Fibroblast of skin of left quadriceps (primary cell): ENCODE results near the gene MYO5A.
"Not testable (repeated sequence)": the region's sequence is repeated elsewhere in the genome, so short reads cannot be mapped to it uniquely, and the experiment has no call there.

Experiments used
- DNase-seq, 2 experiments: peaks; one replicate each; pipeline ENCODE4 v3.0.0-alpha.2; 2013; ENCODE audit warnings: low read depth in 2 of 2

Gene MYO5A

DNA sequence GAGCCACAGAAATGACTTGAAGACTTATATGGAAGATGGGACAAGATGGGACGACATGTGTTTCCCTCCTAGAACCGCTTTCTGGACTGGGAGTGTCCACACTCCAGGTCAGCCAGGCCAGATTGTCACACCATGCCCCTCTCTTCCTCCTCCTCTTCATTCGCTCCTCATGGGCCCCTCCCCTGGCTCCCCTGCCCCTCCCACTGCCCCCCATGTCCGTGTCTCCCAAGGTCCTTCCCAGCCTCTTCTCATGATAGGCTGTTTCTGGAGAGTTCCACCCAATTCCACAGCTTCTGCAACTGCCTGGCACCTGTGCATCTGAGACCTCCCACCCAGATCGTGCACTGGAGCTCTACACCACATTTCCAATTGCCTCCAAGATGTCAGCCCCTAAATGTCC is 239.7 kb downstream of the MYO5A start:
- DNase-seq, result no peak

DNA sequence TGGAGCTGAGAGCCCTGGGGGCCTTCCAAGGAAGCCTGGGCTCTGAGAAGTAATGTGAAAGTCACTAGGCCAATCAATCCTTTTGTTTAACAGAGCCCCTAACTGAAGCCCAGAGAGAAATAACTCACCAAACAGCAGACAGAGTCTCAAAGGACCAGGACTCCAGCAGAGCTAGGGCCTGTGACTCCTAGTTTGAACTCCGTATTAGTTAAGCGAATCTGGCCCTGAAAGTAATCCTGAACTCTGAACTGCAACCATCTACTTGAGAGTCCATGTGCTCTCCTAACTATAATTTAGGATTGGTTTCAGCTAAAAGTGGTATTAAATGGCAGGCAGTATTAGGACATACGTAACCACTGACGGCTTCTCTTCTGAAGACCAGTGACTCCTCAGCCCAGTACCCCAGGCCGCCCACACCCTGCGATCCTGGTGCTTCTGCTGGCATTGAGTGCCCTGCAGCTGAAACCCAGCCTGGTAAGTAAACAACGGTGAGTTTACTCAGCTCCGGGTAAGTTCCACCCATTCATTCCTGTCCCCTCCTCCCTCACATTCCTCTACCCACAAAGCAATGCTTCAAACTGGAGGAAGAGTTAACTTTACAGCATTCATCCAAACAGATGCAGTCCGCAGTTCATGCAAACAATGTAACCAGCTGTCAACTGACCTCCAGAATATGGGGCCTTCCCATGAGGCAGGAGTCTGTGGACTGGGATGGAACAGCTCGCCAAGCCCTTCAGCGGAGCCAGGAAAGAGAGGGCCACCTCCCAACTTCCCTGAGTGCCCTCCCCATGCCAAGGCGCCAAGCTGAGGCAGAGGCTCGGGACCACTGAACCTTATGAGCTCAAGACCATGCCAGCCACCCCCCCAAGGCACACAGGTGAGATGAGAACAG is 240.4 kb downstream of the MYO5A start:
- DNase-seq, result no peak

DNA sequence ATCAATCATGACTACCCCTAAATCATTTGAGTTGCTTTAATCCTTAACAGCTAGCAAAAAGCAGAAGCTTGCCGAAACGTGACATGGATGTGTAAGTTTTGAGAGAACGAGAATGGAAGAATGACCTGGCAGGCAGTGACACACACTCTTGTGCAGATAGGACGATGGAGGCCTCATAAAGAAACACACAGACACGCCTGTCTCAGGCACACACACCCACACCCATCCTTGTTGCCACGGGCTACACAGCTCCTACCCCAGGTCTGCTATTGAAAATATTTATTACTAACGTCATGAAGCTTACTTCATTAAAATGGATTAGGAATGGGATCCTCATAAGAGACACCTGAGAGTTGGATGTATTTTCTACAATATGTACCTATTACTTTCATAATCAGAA is 241.6 kb downstream of the MYO5A start:
- no peak for DNase-seq

DNA sequence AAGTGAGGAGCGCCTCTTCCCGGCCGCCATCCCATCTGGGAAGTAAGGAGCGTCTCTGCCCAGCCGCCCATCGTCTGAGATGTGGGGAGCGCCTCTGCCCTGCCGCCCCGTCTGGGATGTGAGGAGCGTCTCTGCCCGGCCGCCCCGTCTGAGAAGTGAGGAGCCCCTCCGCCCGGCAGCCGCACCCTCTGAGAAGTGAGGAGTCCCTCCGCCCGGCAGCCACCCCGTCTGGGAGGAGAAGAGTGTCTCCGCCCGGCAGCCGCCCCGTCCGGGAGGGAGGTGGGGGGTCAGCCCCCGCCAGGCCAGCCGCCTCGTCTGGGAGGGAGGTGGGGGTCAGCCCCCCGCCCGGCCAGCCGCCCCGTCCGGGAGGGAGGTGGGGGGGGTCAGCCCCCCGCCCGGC is 242.7 kb downstream of the MYO5A start:
- DNase-seq, result not testable (repeated sequence)

DNA sequence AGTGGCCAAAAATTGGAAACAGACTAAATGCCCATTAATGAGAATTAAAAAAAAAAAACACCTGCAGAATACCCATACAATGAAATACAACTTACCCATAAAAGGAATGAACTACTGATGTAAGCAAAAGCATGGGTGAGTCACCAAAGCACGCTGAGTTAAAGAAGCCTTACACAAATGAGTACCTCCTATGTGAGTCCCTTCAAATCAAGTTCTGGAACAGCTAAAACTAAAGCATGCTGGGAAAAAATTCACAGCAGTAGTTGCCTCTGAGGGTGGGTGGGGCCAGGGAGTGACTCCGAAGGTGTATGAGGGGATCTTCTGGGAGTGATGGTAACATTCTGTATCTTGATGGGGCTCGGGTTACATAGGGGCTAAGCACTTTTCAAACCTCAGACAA is 244.5 kb downstream of the MYO5A start:
- no peak for DNase-seq

DNA sequence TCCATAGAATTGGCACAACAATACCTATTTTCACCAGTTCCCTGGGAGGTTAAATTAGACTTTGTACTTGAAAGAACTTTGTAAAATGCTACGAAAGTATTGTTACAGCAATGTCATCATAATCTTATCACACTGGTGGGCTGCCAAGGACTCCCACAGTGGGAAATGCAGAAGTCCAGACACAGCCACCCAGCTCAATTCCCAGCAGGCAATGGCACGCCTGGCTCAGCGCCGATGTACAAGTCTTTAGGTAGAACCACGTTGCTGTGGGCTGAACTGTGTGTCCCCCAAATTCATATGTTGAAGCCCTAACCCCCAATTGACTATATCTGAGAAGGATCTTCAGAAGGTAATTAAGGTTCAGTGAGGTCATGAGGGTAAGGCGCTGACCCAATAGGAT is 245.4 kb downstream of the MYO5A start:
- no peak for DNase-seq

DNA sequence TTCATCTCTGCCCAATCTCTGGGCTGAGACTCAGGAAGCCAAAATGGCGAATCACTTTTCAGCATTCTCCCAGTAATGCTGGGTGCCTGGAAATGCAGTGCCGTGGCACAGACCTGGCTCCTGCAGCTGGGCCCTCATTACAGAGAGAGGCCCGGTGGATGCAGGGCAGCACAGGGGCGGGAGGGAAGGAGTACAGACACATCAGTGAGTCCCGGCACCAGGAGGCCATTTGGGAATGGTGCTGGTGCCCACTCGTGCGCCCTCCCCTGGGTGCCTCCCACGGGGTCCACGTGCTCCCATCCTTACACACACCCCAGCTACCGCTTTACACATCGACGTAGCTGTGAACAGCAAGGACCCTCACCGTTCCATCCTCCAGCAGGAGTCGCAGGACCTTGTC is 246.3 kb downstream of the MYO5A start:
- DNase-seq, result no peak

DNA sequence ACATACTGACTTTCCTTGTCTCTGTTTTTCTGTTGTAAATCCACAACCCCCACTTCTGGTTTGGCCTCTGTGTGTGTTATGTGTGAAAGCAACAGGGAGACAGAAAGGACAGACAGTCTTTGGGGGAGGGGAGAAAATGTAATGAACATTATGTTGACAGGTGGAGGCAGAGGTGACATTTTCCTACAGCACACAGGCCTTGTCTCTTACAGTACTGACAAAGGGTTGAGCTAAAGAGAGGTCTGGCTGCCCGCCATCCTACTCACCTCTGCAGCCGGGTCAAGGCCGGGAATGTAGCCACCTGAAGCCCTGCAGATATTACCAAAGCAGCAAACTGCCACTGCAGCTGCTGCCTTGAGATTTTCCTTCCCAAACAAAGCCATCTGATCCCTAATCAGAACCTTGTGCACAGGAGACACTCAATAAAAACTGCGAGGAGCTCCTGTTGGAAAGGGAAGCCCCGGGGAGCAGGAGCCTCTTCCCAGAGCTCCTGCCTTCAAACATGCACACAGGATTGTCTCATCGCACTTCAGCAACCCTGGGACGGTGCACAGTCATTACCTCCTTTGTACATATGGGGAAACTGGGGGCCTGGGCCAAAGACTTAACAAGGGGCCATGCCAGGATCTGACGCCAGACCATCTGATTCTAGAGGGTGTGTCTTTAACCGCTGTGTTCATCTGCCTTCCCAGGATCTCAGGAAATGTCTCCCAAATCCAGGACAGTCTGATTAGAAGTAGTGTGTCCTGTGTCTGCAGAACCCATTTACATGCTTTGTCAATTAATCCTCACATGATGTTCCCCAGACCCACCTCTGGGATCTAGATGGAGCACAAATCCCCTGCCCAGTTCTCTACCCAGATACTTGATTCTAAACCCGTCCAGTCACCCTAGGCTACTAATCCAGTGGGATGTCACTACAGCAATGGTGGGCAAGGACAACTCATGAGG is 247.3 kb downstream of the MYO5A start:
- no peak for DNase-seq

DNA sequence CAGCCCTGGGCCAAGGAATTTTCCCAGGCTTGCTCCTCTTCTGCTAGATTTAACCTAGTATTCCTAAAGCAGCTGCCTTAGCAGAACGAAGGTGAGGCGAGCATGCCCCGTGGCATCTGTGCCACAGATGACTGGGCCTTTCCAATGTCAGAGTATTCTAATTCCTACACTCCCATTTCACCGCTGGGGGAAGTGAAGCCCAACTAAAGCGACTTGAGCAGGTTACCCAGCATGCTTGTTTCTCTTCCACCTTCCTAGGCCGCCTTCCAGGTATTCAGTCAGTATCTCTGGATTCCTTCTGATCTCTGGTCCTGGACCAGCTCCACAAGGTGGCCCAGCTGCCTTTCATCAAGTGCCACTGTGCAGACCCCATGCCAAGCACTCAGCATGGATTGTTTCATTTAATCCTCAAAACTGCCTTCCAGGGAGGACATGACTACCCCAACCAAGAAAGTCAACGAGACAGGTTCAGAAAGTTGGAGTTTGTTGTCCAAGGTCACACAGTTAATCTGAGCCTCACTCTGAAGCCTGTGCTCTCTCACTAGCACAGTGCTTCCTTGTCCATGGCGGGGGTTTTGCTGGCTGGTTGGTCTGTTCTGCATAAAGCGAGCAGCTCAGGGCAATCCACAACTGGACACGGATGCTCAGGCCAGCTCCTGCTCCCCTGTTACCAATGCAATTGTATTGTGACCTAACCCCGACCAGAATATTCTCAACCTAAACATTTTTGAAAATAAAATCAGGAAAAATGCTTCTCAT is 248.2 kb downstream of the MYO5A start:
- no peak for DNase-seq

DNA sequence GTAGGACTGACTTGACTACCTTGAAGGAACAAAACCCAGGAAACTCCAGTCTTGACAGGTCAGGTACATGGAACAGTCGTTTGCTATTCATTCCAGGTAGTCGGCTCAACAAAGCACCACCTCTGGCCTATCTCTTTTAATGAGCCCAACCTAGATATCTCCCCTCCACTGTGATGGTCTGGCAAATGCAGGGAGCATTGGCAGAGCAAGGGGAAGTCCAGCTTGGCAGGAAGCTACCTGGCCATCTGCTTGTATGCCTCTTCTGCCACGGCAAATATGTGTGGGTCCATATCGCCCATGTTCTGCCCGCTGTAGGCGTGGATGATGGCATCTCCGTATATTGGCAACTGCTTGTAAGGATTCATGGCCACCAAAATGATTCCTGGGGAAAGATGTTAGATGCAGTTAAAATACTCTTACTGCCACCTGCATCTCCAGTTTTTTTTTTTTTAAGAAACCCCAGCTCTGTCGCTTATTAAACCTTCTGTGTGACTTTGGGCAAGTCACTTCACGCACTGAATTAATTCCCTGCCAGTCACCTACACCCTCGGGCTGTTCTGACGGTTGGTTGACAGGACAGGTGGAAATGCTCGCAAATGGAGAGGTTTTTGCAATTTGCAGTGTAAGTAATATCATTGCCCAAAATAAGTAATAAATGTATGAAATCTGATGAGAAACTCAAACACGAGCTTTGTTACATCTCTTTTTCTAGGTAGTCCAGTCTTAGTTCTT is 249.9 kb downstream of the MYO5A start:
- DNase-seq, result no peak

DNA sequence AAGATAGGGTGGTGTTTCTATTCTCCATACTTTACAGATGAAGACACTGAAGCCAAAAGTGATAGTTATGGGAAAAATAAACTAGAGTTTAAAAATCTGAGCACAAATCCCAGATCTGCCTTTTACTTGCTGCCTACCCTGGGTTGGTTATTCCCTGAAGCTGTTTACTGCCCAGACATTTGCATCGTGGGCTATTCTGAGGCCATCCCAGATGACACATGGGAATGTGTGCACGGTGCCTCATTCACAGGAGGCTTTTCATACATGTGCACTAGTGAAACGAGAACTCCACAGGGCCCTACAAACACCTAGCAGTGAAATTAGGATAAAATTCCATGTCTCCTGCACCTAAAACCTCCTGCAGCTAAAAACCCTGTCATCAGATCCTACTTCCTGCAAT is 250.5 kb downstream of the MYO5A start:
- no peak for DNase-seq

DNA sequence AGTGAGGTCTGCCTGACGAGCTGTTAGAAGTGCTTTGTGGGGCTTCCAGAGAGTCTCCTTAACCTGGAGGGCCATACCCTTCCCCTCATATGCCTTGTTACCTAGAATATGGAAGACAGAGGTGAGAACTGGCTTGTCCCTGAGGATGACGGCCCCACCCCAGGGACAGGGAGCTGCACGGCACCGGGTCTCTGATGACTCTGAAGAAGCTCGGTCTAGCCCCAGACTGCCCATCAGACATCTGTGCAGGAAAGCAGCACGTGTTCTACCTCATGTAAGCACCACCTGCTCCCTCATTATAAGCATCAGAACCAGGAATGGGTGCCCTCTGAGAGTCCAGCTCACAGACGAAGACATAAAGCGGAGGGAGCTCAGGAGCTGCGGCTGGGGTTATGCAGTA is 251.1 kb downstream of the MYO5A start:
- DNase-seq, result no peak

DNA sequence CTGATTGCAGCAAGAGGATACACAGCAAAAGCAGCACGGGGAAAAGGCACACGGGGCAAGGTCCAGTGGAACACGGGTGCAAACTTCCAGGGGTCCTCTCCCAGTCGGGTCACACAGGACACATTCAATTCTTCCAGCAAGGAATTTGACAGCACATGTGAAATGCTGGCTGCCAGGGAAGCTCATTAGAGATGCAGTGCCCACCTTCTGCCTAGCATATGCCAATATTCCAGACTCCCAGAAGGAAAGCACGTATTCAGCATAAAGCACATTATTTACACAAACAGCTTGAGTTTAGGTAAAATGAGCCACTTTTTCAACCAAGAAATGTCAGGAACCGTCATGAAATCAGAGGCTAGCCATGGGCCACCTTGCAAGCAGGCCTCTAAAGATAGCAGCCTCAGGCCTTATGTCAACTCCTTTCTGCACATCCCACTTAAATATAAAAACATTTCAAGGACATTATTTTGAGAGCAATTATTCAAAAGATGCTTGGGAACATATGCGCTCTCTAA is 252.4 kb downstream of the MYO5A start:
- DNase-seq, result no peak

DNA sequence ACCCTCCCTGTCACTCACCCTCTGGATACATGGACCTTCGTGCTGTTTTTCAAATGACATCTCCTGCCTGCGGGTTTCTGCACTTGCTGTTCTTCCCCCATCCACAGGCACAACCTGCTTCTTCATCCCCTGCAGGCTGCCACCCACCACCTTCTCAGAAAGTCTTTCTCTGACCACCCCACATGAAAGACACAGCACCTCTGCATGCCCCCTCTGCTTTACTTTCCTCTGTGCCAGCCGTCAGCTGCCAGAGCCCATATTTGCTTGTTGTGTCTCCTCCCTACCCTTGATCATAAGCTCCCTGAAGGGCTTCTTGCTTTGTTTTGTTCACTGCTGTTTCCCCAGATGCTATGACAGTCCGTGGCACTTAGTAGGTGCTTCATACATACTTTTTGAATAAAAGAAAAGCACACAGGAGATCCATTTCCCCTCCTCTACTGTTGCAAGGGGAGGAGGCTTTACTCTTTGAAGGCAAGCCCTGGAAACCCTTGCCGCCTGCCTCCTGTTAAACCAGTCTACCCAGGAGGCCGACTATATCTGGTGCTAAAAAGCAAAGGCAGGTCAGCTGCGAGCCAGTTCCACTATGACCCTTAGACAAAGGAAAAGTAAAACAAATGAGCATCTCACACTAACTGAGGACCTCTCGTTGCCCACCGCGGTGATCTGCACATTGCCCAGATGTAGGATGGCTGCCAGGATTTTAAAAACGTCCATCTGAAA is 265.0 kb downstream of the MYO5A start:
- no peak for DNase-seq

DNA sequence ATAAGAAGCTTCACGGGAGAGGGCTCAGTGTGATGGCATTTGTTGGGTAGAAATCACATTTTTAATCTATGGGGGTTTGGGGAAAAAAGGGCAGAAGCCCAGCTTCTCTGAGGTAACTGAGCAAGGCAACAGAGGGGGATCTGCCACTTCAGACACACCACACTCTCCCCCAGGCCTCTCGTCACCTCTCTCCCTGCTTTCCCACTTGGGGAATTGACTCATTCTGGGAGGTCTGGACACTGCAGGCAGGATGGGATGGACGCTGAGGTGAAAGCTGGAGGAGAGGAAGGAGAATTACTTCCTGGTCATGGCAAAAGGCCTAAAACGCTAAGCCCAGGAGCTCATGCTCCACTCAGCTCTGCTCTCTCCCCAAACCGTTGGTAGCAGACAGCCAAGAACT is 266.3 kb downstream of the MYO5A start:
- DNase-seq, result no peak

DNA sequence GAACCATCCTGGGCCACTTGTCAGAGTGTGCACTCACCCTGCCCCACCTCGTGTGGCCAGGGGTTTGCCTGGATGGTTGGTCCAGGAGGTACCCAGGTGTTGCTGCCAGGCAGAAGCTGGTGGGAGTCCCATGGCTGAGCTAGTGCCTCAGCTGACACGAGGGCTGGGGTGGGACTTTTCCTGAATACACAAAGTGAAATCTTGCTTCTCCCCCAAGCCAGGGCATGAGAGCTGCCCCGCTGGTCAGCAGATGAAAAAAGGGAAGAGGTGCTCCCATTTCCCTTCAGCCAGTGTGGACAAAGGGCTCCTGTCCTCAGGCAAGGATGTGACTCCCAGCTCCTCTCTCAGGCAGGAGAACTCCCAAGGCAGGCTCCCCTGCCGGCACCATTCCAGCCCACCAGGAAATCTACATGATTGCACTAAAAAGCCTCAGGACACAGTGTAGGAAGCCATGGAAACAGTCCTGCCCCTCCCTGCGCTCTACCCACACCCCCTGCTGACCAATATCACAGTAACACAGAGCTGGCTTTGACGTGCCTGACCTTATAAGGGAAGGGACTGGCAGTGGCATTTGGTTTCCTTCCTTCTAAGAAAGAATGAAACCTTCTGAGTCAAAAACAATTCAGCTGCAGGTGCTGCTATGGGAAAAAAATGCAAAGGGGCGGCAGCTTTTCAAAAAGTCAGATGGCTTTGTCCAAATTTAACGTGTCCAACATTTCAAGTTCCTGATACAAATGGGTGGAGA is 267.0 kb downstream of the MYO5A start:
- DNase-seq, result peak in 1 of 2 experiments; percentile 22

DNA sequence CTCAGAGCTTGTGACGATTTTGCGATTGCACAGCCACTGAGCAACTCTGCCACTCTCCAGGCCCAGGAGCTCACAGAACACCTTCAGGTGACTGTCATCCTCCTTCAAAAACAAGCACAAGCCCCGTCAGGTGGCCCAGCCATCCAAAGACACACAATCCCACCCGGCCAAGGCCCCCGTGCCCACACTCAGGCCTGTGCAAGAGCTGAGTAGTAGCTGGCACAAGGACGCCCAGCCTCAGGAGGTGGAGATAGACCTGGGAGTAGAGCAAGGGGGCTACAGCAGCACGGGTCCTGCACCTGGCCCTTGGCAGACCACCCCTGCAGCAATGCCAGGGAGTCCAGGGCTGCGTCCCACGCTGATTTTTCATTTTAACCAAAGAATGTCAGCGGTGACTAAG is 267.7 kb downstream of the MYO5A start:
- no peak for DNase-seq

DNA sequence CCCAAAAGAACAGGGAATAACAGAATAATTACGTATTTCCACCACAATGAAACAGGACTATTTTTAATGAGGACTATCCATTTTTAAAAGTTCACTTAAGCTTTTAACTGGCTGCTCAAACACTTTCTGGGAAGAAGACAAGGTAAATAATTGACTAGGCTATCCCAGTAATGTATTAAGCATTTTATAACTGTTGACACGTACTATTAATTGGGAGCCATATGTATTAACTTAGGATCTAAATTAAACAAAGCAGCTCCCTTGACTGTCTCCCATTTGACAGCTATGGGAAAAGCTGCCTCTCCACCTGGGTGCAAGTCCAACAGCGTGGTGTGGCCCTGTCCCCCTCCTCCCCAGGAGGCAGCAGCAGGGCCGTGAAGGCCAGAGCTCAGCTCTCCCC is 269.2 kb downstream of the MYO5A start:
- no peak for DNase-seq

DNA sequence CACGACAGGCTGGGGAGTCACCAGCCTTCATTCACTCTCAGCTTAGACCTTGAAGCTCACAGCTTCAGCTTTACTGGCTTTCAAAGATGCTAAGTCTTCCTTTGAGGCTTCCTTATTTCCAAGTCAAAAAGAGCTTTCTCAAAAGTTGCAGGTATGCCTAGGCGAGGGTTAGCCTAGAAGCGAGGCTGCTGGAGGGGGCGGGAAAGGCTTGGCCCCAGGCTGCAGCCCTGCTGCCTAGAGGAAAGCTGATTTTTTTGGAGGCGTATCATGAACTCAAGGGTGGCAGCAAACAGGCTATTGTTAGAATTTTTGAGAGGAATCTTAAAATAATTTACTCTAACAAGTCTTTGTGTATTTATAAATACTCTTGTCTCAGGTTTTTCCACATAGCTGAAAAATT is 270.2 kb downstream of the MYO5A start:
- no peak for DNase-seq

DNA sequence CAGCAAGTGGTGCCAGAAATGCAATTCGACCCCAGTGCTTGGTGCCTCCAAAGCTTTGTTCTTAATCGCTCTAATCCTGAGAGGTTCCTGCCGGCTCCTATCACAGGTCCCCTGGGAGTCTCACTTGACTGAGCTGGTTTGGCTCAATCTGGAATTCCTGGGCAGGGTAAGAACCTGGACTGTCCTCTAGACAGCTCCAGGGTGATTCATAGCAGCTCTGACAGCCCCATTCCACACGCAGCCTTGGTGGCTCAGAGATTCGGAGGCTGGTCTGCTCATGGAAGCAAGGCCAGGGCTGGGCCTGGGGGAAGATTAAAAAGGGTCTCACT is 271.0 kb downstream of the MYO5A start:
- peak in 1 of 2 experiments; percentile 31 for DNase-seq
